Activated T-cell treated with anti-CD3 and anti-CD28 coated beads, Interleukin-2, amount 50 U/mL, for 24 hours (primary cell): ENCODE data around the gene PWWP2B.

Source experiments
- DNase-seq: peaks from one replicate; pipeline ENCODE4 v3.0.0-alpha.2; 2020
- H3K27ac Mint-ChIP-seq: 2 replicates; pipeline ENCODE4 v1.8.0; 2020; ENCODE audit warnings: mild to moderate bottlenecking, mixed read lengths
- H3K27me3 Mint-ChIP-seq: 2 replicates; pipeline ENCODE4 v1.8.0; 2020; ENCODE audit warnings: mixed read lengths
- H3K36me3 Mint-ChIP-seq: 2 replicates; pipeline ENCODE4 v1.8.0; 2020; ENCODE audit warnings: low read depth, mixed read lengths
- H3K4me1 Mint-ChIP-seq: 2 replicates; pipeline ENCODE4 v1.8.0; 2020; ENCODE audit warnings: low read depth, mixed read lengths
- H3K4me3 Mint-ChIP-seq: 2 replicates; pipeline ENCODE4 v1.8.0; 2020; ENCODE audit warnings: mild to moderate bottlenecking, moderate library complexity, mixed read lengths
- H3K9me3 Mint-ChIP-seq: 2 replicates; pipeline ENCODE4 v1.8.0; 2020; ENCODE audit warnings: mixed read lengths

The PWWP2B gene

DNA sequence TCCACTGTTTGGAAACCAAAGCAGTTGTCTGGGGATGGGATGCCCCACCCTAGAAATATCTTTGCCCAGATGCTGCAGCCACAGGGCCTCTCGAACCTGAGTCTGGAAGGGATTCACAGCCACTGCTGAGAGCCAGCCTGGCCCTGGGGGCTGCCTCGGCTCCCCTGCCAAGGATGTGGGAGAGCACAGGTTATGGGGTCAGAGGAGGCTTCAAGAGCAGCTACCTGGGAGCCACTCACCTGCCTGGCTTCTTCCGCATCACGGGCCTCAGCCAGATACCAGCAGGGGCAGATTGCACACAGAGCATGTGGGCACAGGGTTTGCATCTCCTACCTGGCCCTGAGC is 5.4 kb upstream of the PWWP2B start:
- Mint-ChIP-seq H3K9me3 (peaks cover 5% of the 10 kb centered on the region), H3K27me3 (no peaks in the 10 kb centered on the region), H3K4me1 (peaks cover 3% of the 10 kb centered on the region), H3K27ac (no peak overlapping the region), H3K4me3 (no peak overlapping the region), H3K36me3 (no peaks in the 10 kb centered on the region)
- DNase-seq = no peak

DNA sequence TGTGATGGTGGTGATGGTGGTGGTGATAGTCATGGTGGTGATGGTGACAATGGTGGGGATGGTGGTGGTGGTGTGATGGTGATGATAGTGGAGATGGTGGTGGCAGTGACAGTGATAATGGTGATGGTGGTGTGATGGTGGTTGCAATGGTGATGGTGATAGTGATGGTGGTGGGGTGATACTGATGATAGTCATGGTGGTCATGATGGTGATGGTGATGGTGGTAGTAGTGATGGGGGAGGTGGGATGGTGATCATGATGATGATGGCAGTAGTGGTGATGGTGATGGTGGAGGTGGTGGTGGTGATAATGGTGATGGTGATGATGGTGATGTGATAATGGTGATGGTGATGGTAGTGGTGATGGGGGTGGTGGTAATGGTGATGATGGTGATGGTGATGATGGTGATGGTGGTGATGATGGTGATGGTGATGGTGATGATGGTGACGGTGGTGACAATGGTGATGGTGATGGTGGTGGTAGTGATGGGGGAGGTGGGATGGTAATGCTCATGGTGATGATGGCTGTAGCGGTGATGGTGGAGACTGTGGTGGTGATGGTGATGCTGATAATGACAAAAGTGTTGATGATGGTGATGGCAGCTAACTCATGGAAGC is 4.7 kb upstream of the PWWP2B start:
- H3K4me1 Mint-ChIP-seq = peaks cover 3% of the 10 kb centered on the region
- peaks cover 5% of the 10 kb centered on the region for H3K9me3 Mint-ChIP-seq
- H3K27me3 Mint-ChIP-seq = no peaks in the 10 kb centered on the region
- H3K36me3 Mint-ChIP-seq = no peaks in the 10 kb centered on the region
- no peak overlapping the region for H3K4me3 Mint-ChIP-seq
- no peak overlapping the region for H3K27ac Mint-ChIP-seq
- DNase-seq = no peak

DNA sequence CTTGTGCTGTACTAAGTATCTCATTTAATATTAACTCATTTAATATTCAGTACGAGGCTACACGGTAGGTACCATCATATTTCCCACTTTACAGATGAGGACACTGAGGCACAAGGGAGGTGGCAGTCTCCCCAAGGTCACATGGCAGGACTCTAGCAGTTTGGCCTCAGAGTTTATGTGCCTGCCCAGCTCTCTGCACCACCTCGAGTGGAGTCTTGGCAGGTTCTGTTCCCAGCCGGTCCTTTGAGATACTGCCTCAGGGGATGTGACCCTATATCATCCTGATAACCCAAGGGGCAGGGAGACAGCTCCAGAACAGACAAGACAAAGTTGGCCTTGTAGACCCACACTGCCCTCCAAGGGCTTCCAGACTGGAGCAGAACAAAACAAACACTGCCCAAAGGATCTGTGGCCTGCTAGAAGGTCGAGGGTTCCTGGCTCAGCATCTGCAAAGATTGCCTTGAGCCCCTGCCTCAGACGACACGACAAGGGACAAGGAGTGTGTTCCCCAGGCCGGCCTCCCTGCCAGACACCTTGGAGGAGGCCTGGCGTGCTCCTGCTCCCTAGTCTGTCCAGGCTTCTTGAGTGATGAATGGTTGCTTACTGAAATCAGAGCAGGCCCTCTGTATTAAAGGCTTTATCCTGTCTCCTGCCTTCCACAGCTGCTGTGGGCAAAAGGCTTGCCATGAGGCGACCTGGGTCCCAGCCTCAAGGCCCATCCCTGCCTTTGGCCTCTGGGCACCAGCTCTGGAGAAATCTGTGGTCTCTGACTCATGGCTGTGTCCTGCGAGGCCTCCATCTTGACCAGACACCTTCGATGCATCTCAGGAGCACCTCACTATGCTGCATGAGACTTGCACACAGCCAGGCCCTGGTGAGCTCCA is 3.9 kb upstream of the PWWP2B start:
- H3K36me3 Mint-ChIP-seq = no peaks in the 10 kb centered on the region
- peaks cover 5% of the 10 kb centered on the region for H3K9me3 Mint-ChIP-seq
- peaks cover 6% of the 10 kb centered on the region for H3K4me1 Mint-ChIP-seq
- no peak overlapping the region for H3K4me3 Mint-ChIP-seq
- H3K27ac Mint-ChIP-seq = no peak overlapping the region
- DNase-seq = no peak
- H3K27me3 Mint-ChIP-seq = no peaks in the 10 kb centered on the region

DNA sequence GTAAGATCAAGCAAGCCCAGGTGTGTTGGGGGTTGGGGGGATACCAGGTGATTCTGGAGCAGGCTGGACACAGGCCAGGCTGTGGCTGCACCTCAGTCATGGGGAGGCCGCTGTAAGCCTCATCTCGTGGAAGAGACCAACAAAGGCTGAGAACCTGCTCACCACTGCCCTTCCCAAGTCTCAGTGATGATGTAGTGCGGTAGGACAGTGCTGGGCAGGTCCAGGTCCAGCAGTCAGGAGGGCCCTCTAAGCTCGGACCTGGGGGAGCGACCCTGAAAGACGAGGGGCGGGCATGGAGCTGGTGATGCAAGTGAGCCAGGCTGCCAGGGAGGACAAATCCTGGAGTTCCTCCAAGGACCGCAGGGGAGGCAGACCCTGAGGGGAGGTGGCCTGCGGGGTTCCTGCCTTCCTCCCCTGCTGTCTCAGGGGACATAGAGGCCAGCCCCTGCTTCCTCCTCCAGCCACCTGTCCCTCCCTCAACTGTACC is 3.3 kb upstream of the PWWP2B start:
- H3K36me3 Mint-ChIP-seq = no peaks in the 10 kb centered on the region
- no peaks in the 10 kb centered on the region for H3K27me3 Mint-ChIP-seq
- no peak overlapping the region for H3K27ac Mint-ChIP-seq
- H3K4me3 Mint-ChIP-seq = no peak overlapping the region
- peaks cover 11% of the 10 kb centered on the region for H3K4me1 Mint-ChIP-seq
- no peak for DNase-seq
- H3K9me3 Mint-ChIP-seq = peaks cover 5% of the 10 kb centered on the region

DNA sequence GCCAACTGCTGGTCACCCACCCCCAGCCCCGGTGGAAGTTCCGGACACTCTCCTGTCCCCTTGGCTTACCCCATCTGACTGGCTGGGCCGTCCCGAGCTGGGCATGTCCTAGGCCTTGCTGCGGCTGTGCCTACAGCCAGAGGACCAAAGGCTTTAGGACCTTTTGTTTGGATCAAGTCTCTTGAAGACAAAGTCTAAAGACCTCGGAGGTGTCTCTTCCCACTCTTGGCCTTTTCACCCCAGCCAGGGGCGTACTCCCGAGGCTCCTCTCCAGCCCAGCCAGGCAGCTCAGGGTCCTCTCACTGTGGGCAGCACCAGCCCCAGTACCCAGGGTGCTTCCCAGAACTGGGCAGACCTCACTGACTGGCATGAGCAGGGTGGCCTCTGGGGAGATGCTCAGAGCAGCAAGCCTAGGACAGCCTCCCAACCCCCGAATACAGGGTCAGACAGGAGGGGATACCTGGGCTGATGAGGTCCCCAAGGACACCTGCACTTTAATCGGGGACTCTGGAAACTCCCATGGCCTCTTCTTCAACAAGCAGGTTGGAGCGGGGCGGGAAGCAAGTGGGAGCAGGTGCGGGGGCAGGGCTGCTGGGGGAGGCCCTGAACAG is 2.7 kb upstream of the PWWP2B start:
- Mint-ChIP-seq H3K27me3 (no peaks in the 10 kb centered on the region), H3K27ac (no peak overlapping the region), H3K36me3 (no peaks in the 10 kb centered on the region), H3K4me3 (no peak overlapping the region), H3K9me3 (peaks cover 5% of the 10 kb centered on the region), H3K4me1 (peaks cover 13% of the 10 kb centered on the region)
- no peak for DNase-seq

DNA sequence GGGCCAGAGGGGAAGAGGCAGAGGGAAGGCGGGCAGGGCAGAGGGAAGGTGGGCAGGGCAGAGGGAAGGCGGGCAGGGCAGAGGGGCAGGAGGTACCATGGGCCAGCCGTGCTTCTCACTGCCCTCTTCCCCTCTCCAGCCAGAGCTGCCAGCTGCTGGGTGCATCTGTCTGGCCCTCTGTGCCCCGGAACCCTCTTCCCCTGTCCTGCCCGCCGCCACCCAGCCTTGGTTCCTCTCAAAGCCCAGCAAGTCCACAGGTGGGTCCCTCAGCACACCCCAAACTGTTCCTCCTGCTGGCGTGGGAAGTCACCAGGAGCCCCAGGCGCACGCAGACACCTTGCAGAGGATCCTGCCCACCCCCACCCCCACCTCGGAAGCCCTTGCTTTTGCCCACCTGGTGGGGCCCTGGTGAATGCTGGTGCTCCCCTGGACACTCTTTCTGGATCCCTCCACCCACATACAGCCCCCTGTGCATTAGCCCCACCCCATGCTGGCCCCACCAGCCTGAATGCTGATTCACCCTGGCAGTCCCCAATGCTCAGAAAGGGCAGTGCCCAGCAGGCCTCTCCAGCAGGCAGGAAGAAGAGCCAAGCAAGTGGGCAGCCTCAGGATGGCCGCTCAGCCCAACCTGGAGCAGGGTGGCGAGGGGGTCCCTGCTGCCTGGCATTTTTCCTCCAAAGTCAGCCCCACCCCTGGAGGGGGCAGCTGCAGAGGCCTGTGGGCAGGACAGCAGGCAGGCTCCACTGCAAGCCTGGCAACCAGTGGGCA is 1.9 kb upstream of the PWWP2B start:
- H3K27ac Mint-ChIP-seq = no peak overlapping the region
- H3K4me1 Mint-ChIP-seq = peaks cover 18% of the 10 kb centered on the region
- no peak for DNase-seq
- peak overlapping the region; percentile 23 for H3K4me3 Mint-ChIP-seq
- no peaks in the 10 kb centered on the region for H3K36me3 Mint-ChIP-seq
- H3K9me3 Mint-ChIP-seq = peaks cover 5% of the 10 kb centered on the region
- H3K27me3 Mint-ChIP-seq = no peaks in the 10 kb centered on the region

DNA sequence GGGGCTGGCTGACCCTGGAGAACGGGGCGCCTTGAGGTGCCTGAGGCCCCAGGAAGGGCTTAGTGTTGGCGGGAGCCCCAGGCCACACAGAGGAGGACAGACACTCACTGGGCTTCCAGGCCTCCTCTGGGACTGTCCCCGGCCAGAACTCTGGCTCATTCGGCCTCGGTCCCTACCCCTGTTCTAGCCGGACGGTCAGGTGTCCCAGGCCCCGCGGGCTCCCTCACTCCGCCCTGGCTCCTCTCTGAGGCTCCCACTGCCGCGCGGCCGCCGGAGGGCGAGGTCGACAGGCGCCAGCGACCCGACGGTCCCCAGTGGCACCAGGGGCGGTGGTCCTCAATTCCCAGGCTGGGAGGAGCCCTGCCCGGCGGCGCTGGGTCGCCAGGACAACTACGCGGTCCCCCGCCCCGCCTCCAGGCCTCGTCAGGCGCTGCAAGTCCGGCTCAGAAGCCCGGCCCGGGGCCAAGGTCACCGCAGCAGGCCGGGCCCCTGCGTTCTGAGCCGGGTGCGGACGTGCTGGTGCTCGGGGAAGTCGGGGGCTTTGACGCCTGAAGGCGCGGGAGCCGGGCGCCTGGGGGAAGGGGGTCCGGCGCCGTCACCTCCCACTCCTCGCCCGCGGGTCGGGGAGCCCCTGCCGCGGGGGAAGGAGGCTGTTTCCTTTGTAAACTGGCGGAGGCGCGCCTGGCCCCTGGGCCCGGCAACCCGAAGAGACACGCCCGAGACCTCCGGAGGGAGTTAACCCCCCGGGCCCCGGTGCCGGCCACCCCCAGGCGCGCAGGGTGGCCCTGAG is 1.1 kb upstream of the PWWP2B start:
- Mint-ChIP-seq H3K27me3 (no peaks in the 10 kb centered on the region), H3K9me3 (peaks cover 5% of the 10 kb centered on the region), H3K27ac (no peak overlapping the region), H3K4me3 (peak overlapping the region; percentile 12), H3K36me3 (no peaks in the 10 kb centered on the region), H3K4me1 (peaks cover 18% of the 10 kb centered on the region)
- no peak for DNase-seq

DNA sequence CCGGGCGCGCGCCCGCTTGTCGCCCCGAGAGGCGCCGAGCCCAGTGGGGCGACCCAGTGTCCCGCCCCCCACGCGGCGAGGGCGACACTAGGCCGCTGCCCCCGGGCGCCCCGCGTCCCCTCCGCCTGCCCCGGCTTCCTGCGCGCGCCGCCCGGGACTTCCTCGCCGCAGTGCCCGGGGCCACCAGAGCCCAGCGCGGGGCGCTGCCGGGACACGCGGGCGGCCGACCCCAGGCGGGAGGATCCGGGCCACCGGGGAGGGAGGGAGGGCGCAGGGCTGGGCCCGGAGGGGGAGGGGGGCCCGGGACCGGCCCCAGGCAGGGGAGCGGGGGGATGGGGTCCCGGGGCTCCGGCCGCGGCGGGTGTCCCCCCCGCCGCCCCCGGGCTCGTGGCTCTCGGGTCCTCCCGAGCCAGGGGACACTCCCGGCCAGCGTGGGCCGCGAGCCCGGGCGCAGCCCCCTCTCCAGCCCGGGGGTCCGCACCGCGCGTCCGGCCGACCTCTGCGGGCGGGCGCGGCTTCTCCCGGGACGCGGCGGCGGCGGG is 435 bp upstream of the PWWP2B start:
- no peak overlapping the region for H3K27ac Mint-ChIP-seq
- H3K9me3 Mint-ChIP-seq = peaks cover 5% of the 10 kb centered on the region
- DNase-seq = peak; percentile 77
- no peaks in the 10 kb centered on the region for H3K36me3 Mint-ChIP-seq
- H3K4me1 Mint-ChIP-seq = peaks cover 18% of the 10 kb centered on the region
- no peak overlapping the region for H3K4me3 Mint-ChIP-seq
- H3K27me3 Mint-ChIP-seq = no peaks in the 10 kb centered on the region

DNA sequence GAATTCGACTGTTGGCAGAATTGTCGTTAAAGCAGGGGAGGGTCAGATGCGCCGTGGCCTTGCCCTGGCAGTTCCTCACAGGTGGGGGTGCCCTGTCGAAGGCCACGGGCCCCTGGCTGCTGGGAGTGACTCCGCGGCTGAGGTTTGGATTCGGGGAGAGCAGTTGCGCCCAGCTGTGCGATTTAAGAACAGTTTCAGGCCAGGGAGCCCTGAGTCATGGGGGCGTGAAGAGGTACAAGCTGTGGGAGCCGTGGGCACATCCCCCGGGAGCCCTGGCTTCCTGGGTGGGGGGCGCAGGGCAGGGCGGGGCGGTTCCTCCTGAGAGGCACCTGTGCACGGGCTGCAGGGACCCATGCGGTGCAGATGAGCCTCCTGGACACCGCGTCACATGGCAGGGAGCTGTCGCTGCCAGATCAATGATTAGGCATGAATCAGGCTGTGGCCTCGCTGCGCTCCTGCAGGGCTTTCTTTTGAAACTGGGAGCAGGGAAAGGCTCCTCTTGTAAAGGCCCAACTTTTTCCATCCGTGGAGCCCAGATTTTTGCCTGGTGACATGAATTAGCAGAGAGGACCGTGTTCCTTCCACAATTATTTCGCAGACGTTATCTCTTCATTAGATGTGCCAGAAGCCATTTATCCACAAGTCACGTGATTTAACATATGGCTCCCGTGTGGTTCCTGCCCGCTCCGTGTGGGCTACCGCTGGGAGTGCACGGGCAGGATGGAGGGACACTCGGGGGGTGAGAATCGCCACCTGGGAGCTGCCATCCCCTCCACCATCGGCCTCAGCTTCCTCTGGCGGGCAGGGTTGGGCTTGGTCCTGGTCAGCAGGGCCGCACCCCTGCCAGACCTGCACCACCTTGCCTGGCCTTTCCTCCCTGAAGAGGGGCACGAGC is 918 bp downstream of the PWWP2B start:
- DNase-seq = peak; percentile 68
- no peaks in the 10 kb centered on the region for H3K9me3 Mint-ChIP-seq
- H3K36me3 Mint-ChIP-seq = no peaks in the 10 kb centered on the region

DNA sequence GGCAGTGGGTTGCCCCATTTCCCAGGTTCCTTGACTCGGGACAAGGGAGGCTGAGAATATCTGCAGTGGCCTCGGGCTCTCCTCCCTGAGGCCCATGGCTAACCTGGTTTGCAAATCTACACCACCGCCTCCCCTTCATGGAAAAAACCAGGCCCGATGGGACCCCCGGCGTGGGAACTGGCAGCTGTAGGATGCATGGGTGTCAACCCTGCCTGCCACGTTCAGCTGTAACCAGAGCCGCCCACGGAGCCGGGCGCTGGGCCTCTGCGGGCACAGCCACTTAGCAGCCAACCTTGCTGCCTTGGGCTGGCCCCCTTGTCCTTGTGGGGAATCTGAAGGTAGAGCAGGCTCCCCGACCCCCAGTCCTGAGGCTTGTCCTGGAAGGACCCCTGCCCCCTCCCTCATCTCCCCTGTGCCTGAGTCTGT is 1.6 kb downstream of the PWWP2B start:
- Mint-ChIP-seq H3K27ac (no peak overlapping the region), H3K4me3 (peak overlapping the region; percentile 33), H3K4me1 (peaks cover 18% of the 10 kb centered on the region), H3K9me3 (no peaks in the 10 kb centered on the region), H3K36me3 (no peaks in the 10 kb centered on the region), H3K27me3 (no peaks in the 10 kb centered on the region)
- DNase-seq = no peak

More for the DNA sequence above, 918 bp downstream of the PWWP2B start:
- Mint-ChIP-seq H3K27ac (peak overlapping the region; percentile 85), H3K27me3 (no peaks in the 10 kb centered on the region), H3K4me1 (peaks cover 18% of the 10 kb centered on the region), H3K4me3 (peak overlapping the region; percentile 80)

DNA sequence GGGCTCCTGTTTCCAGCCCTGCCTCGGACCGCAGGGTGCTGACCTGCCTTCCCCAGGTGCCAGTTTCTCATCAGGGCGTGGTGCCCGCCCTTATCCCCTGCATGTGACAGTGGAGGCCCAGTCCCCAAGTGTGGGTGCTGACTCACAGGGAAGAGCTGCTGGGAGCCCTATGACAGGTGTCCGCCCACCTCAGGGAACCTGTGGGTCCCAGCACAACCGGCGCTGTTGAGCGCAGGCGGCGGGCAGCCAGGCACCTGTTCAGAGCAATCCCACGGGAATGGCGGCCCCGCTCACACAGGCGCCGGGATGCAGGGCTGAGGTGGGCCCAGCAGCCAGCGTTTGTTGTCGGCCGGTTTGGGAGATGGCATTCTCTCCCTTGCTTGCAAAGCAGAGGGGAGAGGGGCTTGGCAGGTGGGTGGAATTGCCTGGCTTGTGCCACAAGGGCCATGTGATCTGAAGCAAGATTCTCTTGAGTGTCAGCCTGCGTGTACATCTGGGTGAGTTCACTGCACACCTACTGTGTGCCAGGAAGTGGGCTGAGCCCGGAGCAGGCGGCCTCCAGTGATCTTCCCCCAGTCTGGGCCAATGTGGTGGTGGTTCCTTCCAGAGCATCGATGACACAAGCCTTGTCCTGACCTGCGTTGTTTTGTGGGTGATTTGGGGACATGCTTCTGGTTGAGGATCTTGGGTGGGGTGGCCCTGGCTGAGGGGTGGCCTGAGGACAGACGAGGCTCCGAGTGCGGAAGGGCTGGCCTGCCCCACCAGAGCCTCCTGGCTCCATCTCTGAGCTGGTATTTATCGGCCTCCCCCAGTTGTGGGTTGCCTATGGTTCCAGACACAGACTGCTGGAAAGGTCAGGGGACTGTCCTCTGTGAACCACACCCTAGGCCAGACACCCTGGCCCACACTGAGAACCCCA is 2.4 kb downstream of the PWWP2B start:
- peaks cover 18% of the 10 kb centered on the region for H3K4me1 Mint-ChIP-seq
- no peak overlapping the region for H3K4me3 Mint-ChIP-seq
- H3K36me3 Mint-ChIP-seq = no peaks in the 10 kb centered on the region
- no peaks in the 10 kb centered on the region for H3K9me3 Mint-ChIP-seq
- H3K27ac Mint-ChIP-seq = no peak overlapping the region
- no peak for DNase-seq
- H3K27me3 Mint-ChIP-seq = no peaks in the 10 kb centered on the region

DNA sequence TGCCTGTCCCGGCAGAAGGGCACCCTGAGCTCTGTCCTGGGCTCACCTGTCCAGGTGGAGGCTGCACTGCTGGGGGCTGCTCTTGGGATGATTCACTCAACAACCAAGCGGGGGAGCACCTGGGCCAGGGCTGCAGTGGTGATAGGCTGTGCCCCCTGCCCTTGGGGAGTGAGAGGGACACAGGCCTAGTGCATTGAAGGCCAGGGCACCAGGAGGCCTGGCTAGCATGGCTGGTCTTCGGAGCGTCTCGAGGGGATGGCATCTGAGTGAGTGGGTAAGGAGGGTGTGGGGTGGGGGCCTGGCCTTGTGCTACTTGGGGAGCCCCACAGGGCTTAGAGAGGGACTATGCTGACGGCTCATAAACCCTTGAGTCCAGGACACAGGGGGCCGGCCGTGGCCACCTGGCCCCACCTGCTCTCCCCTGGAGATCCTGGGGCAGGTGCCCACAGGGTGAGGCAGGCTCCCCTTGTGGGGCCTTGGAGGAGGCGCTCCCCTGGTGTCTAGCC is 3.1 kb downstream of the PWWP2B start:
- no peak overlapping the region for H3K27ac Mint-ChIP-seq
- H3K4me3 Mint-ChIP-seq = no peak overlapping the region
- DNase-seq = no peak

More for the DNA sequence above, 3.1 kb downstream of the PWWP2B start:
- peaks cover 18% of the 10 kb centered on the region for H3K4me1 Mint-ChIP-seq
- H3K36me3 Mint-ChIP-seq = no peaks in the 10 kb centered on the region
- no peaks in the 10 kb centered on the region for H3K27me3 Mint-ChIP-seq
- no peaks in the 10 kb centered on the region for H3K9me3 Mint-ChIP-seq
